PFSK-1 (cell line): Measurements from ENCODE around the gene EME1.

Experiments used
- FOXP2 ChIP-seq: optimal IDR thresholded peaks from 2 replicates; pipeline ENCODE3; 2011; ENCODE audit warnings: borderline replicate concordance, control low read depth, inconsistent platforms; ENCODE audit not compliant: insufficient read depth; ENCODE audit errors: extremely low read length, extremely low read depth
- POLR2AphosphoS5 ChIP-seq: IDR thresholded peaks from 2 replicates; pipeline ENCODE4 v1.6.1; 2012; ENCODE audit warnings: low read depth, mild to moderate bottlenecking, control low read depth, low read length, moderate library complexity
- REST ChIP-seq, 2 experiments: IDR thresholded peaks; 2 replicates each; pipeline versions ENCODE4 v1.6.1 to v1.8.0; 2011 to 2012; ENCODE audit warnings: low read depth in 2 of 2, low read length in 2 of 2, control low read depth in 1 of 2, inconsistent platforms in 1 of 2, mild to moderate bottlenecking in 1 of 2, moderate library complexity in 1 of 2; ENCODE audit not compliant: insufficient read depth in 1 of 2
- SIN3A ChIP-seq: IDR thresholded peaks from 2 replicates; pipeline ENCODE4 v1.6.1; 2012; ENCODE audit warnings: mild to moderate bottlenecking, low read length, moderate library complexity, borderline replicate concordance; ENCODE audit not compliant: insufficient read depth
- TAF1 ChIP-seq: IDR thresholded peaks from 2 replicates; pipeline ENCODE4 v1.6.1; 2012; ENCODE audit warnings: low read length, control low read depth, borderline replicate concordance; ENCODE audit not compliant: insufficient read depth

EME1 gene

GRCh38 chr17:50354776-50355175 lies 18.3 kb upstream of the EME1 start:
- TF ChIP-seq TAF1: no peak
- no peak for TF ChIP-seq FOXP2
- TF ChIP-seq POLR2AphosphoS5: no peak
- TF ChIP-seq SIN3A: no peak
- no peak for TF ChIP-seq REST (IDR thresholded peaks at IDR 0.05; ENCODE audit: insufficient read depth in 1 of 2, low read depth in 2 of 2, low read length in 2 of 2)

DNA sequence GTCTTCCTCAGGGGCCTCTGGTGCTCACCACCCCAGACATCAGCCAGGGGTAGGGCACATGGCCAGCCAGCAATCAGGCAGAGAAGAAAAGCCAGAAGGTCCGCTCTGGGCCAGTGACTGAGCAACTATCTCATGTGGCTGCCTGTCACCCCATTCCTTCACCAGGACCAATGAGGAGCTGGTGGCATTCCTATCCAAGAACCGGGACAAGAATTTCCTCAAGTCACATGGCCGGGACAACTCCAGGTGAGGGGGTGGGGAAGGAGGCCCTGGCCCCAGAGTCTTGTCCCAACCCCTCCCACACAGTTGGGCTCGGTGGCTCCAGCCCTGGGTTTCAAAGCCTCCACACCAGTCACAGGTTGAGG lies 17.7 kb upstream of the EME1 start:
- TF ChIP-seq POLR2AphosphoS5 (no peak), FOXP2 (no peak), SIN3A (no peak), TAF1 (no peak), REST (IDR thresholded peaks at IDR 0.05; ENCODE audit: insufficient read depth in 1 of 2, low read depth in 2 of 2, low read length in 2 of 2) (no peak)

DNA sequence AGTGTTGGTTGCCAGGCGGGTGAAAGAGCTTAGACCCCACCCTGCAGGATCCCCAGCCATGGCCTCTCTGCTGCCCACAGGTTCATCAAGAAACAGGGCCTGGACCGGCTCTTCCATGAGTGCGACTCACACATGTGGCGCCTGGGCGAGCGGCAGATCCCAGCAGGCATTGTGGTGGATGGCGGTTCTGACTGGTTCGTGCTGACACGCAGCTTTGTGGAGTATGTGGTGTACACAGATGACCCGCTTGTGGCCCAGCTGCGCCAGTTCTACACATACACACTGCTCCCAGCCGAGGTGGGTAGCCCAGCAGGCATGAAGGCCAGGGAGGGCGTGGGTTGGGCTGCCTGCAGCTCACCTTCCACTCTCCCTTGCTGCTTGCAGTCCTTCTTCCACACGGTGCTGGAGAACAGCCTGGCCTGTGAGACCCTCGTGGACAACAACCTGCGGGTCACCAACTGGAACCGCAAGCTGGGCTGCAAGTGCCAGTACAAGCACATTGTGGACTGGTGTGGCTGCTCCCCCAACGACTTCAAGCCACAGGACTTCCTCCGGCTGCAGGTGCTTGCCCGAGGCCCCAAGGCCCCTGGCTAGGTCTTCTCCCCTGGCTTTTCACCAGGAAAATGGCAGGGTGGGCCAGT lies 17.2 kb upstream of the EME1 start:
- TF ChIP-seq REST (IDR thresholded peaks at IDR 0.05; ENCODE audit: insufficient read depth in 1 of 2, low read depth in 2 of 2, low read length in 2 of 2) (no peak), SIN3A (no peak), TAF1 (no peak), POLR2AphosphoS5 (no peak), FOXP2 (no peak)

DNA sequence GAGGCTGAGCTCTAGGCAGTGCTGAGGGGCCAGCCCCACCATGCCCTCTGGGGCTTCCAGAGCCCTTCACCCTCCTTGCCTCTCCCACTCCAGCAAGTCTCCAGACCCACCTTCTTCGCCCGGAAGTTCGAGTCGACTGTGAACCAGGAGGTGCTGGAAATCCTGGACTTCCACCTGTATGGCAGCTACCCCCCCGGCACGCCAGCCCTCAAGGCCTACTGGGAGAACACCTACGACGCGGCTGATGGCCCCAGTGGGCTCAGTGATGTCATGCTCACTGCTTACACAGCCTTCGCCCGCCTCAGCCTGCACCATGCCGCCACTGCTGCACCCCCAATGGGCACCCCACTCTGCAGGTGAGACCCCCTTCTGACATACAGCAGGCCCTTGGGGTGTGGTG lies 16.6 kb upstream of the EME1 start:
- TF ChIP-seq POLR2AphosphoS5: no peak
- no peak for TF ChIP-seq REST (IDR thresholded peaks at IDR 0.05; ENCODE audit: insufficient read depth in 1 of 2, low read depth in 2 of 2, low read length in 2 of 2)
- no peak for TF ChIP-seq TAF1
- TF ChIP-seq SIN3A: no peak
- no peak for TF ChIP-seq FOXP2

DNA sequence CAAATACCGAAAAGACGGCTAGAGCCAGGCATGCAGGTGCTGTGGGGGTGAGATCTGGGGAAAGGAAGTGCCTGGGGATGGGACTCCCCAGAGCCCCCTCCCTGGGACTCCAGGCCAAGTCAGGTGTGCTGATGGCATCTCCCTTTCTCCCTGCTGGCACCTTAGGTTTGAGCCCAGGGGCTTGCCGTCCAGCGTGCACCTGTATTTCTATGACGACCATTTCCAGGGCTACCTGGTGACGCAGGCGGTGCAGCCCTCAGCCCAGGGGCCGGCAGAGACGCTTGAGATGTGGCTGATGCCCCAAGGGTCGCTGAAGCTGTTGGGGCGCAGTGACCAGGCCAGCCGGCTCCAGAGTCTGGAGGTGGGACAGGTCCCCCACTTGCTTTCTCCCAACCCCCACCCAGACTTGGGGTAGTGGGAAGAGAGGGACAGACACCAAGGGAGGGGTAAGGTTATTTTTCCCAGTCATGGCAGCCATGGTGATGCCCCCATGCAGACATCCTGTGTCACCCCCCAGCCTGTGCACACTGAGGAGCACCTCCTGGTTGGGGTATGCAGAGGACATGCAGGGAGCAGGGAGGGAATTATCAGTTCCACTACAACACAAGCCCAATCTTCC lies 16.0 kb upstream of the EME1 start:
- no peak for TF ChIP-seq POLR2AphosphoS5
- TF ChIP-seq REST (IDR thresholded peaks at IDR 0.05; ENCODE audit: insufficient read depth in 1 of 2, low read depth in 2 of 2, low read length in 2 of 2): no peak
- no peak for TF ChIP-seq FOXP2
- TF ChIP-seq TAF1: no peak
- no peak for TF ChIP-seq SIN3A
